ENCODE data around the gene MACROD2.

- TF ChIP-seq CTCF (IDR thresholded peaks at IDR 0.05) (no peak), POLR2A (IDR thresholded peaks at IDR 0.05) (no peak)
Observed at GRCh38 chr20:14512839-14513238, 517.5 kb downstream of the MACROD2 start.

All from ovary (tissue), 3 donors.